ENCODE data around the gene C1RL. TPM values are rescaled to one million over a fixed set of nuclear protein-coding genes. Genes with fewer than 3 reads are reported as not detected.

Gene C1RL
- total and polyA plus RNA-seq, 2 of the 4 experiments (the other 2 are of a cell fraction): 9.1 to 12.3 TPM

- TF ChIP-seq USF2 (IDR thresholded peaks at IDR 0.05; ENCODE audit: low read depth, low read length): no peak
- TF ChIP-seq RAD21 (IDR thresholded peaks at IDR 0.05; ENCODE audit: low read length): no peak
- TF ChIP-seq CEBPB (IDR thresholded peaks at IDR 0.05; ENCODE audit: low read depth, low read length): no peak
- TF ChIP-seq NFE2L2 (IDR thresholded peaks at IDR 0.05; ENCODE audit: low read depth, low read length): no peak
- no peak for TF ChIP-seq BHLHE40 (IDR thresholded peaks at IDR 0.05; ENCODE audit: low read depth, low read length)
- no peak for TF ChIP-seq MXI1 (IDR thresholded peaks at IDR 0.05; ENCODE audit: borderline replicate concordance, low read depth, low read length)
- TF ChIP-seq RCOR1 (IDR thresholded peaks at IDR 0.05; ENCODE audit: insufficient replicate concordance, low read length): no peak
These were observed 48.4 kb upstream of the C1RL start (continued) for GRCh38 chr12:7157391-7157790.

Measured in IMR-90 (cell line).